Measurements from ENCODE around the gene HK3.

HK3 gene

DNA sequence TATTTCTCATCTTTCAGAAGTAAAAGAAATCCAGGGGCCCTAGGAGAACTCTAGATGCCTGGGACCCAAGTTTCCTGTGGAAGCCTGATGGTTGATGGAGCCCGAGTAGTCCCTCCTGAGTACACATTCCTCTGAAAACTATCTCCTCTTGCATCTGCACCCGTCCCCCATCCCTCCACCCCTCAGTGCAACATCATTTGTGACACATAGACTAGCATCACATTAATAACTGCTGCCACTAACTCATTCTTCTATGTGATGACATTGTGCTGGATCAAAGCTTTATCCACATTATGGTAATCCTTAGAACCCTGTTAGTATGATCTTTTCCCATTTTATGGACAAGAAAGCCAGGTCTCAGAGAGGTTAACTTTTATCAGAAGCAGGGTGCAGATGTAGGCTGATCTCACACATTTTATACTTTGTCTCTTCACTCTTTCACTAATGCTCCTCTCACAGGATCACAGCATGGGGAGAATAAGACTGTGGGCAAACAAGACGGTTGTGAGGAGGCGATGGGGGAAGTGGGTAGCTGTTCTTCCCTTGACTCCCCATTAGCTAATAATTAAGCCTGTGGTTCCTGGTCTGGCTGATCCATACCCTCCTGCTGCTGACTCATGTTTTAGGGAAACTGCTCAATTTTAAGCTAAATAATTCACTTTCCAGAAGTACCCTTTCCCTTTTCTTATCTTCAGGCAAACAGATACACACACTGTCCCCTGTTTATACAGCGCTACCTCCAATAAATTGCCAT lies 3.9 kb upstream of the HK3 start:
- peaks cover 67% of the 10 kb centered on the region for H3K36me3 ChIP-seq (ENCODE audit: control insufficient read depth, insufficient read depth, low read length)
- no peaks in the 10 kb centered on the region; the same call in 1 of the 2 replicates for H3K4me1 ChIP-seq (ENCODE audit: control insufficient read depth, insufficient read depth, low read length)
- H3K4me3 ChIP-seq (ENCODE audit: low read depth, low read length): no peak overlapping the region
- H3K27me3 ChIP-seq (ENCODE audit: control insufficient read depth, insufficient read depth, low read length): no peaks in the 10 kb centered on the region
- H3K9me3 ChIP-seq (ENCODE audit: control insufficient read depth, insufficient read depth, low read length): no peaks in the 10 kb centered on the region
- H3K27ac ChIP-seq (ENCODE audit: low read depth, low read length): no peak overlapping the region
- no peak overlapping the region for H3K9ac ChIP-seq (ENCODE audit: low read depth, low read length)

- Histone ChIP-seq H3K36me3 (ENCODE audit: control insufficient read depth, insufficient read depth, low read length) (peaks cover 59% of the 10 kb centered on the region), H3K9ac (ENCODE audit: low read depth, low read length) (no peak overlapping the region), H3K27me3 (ENCODE audit: control insufficient read depth, insufficient read depth, low read length) (no peaks in the 10 kb centered on the region), H3K4me1 (ENCODE audit: control insufficient read depth, insufficient read depth, low read length) (no peaks in the 10 kb centered on the region; the same call in 1 of the 2 replicates), H3K9me3 (ENCODE audit: control insufficient read depth, insufficient read depth, low read length) (no peaks in the 10 kb centered on the region), H3K4me3 (ENCODE audit: low read depth, low read length) (no peak overlapping the region), H3K27ac (ENCODE audit: low read depth, low read length) (no peak overlapping the region)
Observed at GRCh38 chr5:176902102-176902814, 3.1 kb upstream of the HK3 start.

DNA sequence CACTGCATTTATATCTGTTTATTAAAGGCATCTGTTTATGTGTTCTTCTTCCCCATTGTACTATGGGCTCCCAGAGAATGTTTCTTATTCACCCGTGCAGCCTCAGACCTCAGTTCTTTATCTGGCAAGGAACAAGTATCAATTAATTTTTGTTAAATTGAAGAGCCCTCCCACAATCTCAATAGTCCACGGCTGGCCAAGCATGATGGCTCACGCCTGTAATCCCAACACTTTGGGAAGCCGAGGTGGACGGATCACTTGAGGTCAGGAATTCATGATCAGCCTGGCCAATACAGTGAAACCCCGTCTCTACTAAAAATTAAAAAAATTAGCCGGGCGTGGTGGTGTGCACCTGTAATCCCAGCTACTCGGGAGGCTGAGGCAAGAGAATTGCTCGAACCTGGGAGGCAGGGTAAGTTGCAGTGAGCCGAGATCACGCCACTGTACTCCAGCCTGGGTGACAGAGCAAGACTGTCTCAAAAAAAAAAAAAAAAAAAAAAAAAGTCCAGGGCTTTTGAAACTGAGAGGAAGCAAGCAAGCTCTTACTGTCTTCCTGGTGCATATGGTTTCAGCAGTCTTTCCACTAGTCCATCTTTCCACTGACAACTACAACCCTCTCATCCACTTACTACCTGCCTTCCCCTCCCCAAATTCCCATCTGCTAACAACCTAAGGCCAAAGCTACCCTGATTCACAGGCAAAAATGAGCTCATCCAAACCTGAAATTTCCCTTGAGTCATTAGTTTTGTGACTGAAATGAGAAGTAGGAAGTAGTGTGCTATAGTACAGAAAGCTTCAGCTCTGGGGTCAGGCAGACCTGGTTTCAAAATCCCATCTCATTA lies 2.3 kb upstream of the HK3 start:
- Histone ChIP-seq H3K9ac (ENCODE audit: low read depth, low read length) (no peak overlapping the region), H3K27me3 (ENCODE audit: control insufficient read depth, insufficient read depth, low read length) (no peaks in the 10 kb centered on the region), H3K27ac (ENCODE audit: low read depth, low read length) (no peak overlapping the region), H3K9me3 (ENCODE audit: control insufficient read depth, insufficient read depth, low read length) (no peaks in the 10 kb centered on the region), H3K4me3 (ENCODE audit: low read depth, low read length) (no peak overlapping the region), H3K4me1 (ENCODE audit: control insufficient read depth, insufficient read depth, low read length) (no peaks in the 10 kb centered on the region; the same call in 1 of the 2 replicates), H3K36me3 (ENCODE audit: control insufficient read depth, insufficient read depth, low read length) (peaks cover 51% of the 10 kb centered on the region)

GRCh38 chr5:176900780-176901204 lies 1.6 kb upstream of the HK3 start:
- H3K4me3 ChIP-seq (ENCODE audit: low read depth, low read length): no peak overlapping the region
- peaks cover 44% of the 10 kb centered on the region for H3K36me3 ChIP-seq (ENCODE audit: control insufficient read depth, insufficient read depth, low read length)
- no peak overlapping the region for H3K9ac ChIP-seq (ENCODE audit: low read depth, low read length)
- no peaks in the 10 kb centered on the region for H3K27me3 ChIP-seq (ENCODE audit: control insufficient read depth, insufficient read depth, low read length)
- H3K9me3 ChIP-seq (ENCODE audit: control insufficient read depth, insufficient read depth, low read length): no peaks in the 10 kb centered on the region
- no peak overlapping the region for H3K27ac ChIP-seq (ENCODE audit: low read depth, low read length)
- no peaks in the 10 kb centered on the region; the same call in 1 of the 2 replicates for H3K4me1 ChIP-seq (ENCODE audit: control insufficient read depth, insufficient read depth, low read length)

DNA sequence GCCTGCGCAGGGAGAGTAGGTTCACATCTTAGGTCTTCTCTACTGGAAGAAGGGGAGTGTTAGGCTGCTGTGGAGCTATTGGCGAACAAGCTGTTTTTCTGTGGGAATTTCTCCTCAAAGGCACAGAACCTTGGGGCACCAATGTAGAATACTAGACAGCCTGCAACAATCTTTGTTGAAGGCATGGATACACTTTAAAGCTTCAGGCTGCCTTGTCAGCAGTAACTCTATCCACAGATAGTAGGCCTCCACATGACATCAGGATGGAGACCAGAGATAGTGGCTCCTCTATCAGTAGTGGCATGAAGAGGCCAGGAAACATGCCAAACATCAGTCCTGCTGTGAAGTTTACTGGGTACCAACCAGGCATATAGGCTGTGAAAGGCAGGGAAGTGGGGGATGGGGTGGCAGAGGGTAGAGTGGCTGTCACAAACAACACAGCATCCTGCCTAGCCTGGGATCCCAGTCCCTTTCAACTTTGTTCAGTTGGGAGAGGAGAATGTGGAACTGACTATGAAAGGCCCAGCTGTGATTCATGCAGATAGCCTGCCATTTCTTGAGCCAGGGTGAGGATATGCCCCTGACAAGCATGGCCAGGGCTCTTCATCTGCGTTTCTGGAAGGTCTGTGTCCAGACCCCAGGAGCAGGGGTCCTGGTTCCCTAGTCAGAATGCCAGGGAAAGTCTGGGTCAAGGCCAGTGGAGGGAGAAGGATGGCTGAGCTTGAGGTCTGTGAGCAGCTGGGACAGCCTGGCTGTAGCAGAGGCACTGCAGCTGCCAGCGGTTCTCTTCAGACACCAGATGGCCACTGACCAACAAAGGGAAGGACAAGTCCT lies 1.0 kb upstream of the HK3 start:
- Histone ChIP-seq H3K27ac (ENCODE audit: low read depth, low read length) (no peak overlapping the region), H3K9ac (ENCODE audit: low read depth, low read length) (no peak overlapping the region)

GRCh38 chr5:176897263-176897662 lies 1.9 kb downstream of the HK3 start:
- no peaks in the 10 kb centered on the region for H3K27me3 ChIP-seq (ENCODE audit: control insufficient read depth, insufficient read depth, low read length)
- H3K4me1 ChIP-seq (ENCODE audit: control insufficient read depth, insufficient read depth, low read length): no peaks in the 10 kb centered on the region; the same call in 1 of the 2 replicates

More for the DNA sequence above, 1.0 kb upstream of the HK3 start:
- no peaks in the 10 kb centered on the region for H3K9me3 ChIP-seq (ENCODE audit: control insufficient read depth, insufficient read depth, low read length)
- no peaks in the 10 kb centered on the region; the same call in 1 of the 2 replicates for H3K4me1 ChIP-seq (ENCODE audit: control insufficient read depth, insufficient read depth, low read length)
- H3K4me3 ChIP-seq (ENCODE audit: low read depth, low read length): no peak overlapping the region
- no peaks in the 10 kb centered on the region for H3K27me3 ChIP-seq (ENCODE audit: control insufficient read depth, insufficient read depth, low read length)
- H3K36me3 ChIP-seq (ENCODE audit: control insufficient read depth, insufficient read depth, low read length): peaks cover 38% of the 10 kb centered on the region

DNA sequence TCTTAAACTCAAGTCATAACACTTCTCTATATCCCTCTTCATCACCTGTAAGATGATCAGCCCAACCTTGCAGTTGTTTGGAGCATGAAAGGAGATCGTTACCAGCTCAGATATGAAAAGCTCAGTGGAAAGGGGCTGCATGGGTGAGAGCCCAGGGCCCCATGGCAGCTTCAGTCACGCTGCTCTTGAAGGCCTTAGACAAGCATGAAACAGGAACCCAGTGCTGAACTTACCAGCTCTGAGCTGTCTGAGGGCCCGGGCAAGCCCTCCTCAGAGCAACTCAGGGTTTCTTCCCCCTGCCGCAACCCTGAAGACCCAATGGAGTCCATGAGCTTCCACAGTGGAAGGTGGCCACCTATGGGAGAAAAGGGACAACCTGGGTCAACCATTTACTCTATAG lies 3.3 kb downstream of the HK3 start:
- Histone ChIP-seq H3K27ac (ENCODE audit: low read depth, low read length) (no peak overlapping the region), H3K4me3 (ENCODE audit: low read depth, low read length) (no peak overlapping the region), H3K36me3 (ENCODE audit: control insufficient read depth, insufficient read depth, low read length) (no peaks in the 10 kb centered on the region), H3K9me3 (ENCODE audit: control insufficient read depth, insufficient read depth, low read length) (no peaks in the 10 kb centered on the region), H3K27me3 (ENCODE audit: control insufficient read depth, insufficient read depth, low read length) (no peaks in the 10 kb centered on the region), H3K9ac (ENCODE audit: low read depth, low read length) (no peak overlapping the region), H3K4me1 (ENCODE audit: control insufficient read depth, insufficient read depth, low read length) (no peaks in the 10 kb centered on the region; the same call in 1 of the 2 replicates)

More at GRCh38 chr5:176897263-176897662, 1.9 kb downstream of the HK3 start:
- H3K9me3 ChIP-seq (ENCODE audit: control insufficient read depth, insufficient read depth, low read length): no peaks in the 10 kb centered on the region
- H3K27ac ChIP-seq (ENCODE audit: low read depth, low read length): no peak overlapping the region
- no peak overlapping the region for H3K4me3 ChIP-seq (ENCODE audit: low read depth, low read length)
- H3K9ac ChIP-seq (ENCODE audit: low read depth, low read length): no peak overlapping the region
- H3K36me3 ChIP-seq (ENCODE audit: control insufficient read depth, insufficient read depth, low read length): 0 out of 2 replicates have a peak, but pooled peaks cover 10% of the 10 kb centered on the region

GRCh38 chr5:176894298-176894697 lies 4.8 kb downstream of the HK3 start:
- Histone ChIP-seq H3K27me3 (ENCODE audit: control insufficient read depth, insufficient read depth, low read length) (no peaks in the 10 kb centered on the region), H3K4me1 (ENCODE audit: control insufficient read depth, insufficient read depth, low read length) (no peaks in the 10 kb centered on the region), H3K27ac (ENCODE audit: low read depth, low read length) (no peak overlapping the region), H3K4me3 (ENCODE audit: low read depth, low read length) (no peak overlapping the region), H3K36me3 (ENCODE audit: control insufficient read depth, insufficient read depth, low read length) (no peaks in the 10 kb centered on the region), H3K9me3 (ENCODE audit: control insufficient read depth, insufficient read depth, low read length) (no peaks in the 10 kb centered on the region), H3K9ac (ENCODE audit: low read depth, low read length) (no peak overlapping the region)

DNA sequence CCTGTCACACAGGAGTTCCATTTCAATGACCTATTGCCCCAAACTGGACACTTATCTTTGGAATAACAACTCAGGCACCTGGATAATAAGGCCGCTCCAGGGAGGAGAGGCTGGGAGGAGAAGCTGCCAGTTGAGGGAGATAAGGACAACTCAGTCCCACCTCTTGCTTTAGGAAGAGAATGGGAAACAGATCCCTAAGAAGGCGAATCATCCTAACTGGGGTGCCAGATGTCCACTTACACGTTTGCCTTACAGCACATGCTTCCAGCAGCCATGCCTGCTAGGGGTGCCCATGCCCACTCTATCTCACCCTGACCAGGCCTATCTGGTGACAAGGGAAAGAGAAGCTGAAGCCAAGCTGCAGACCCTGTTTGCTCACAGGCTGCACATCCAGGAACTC lies 6.5 kb downstream of the HK3 start:
- H3K36me3 ChIP-seq (ENCODE audit: control insufficient read depth, insufficient read depth, low read length): no peaks in the 10 kb centered on the region
- H3K27ac ChIP-seq (ENCODE audit: low read depth, low read length): no peak overlapping the region
- H3K4me1 ChIP-seq (ENCODE audit: control insufficient read depth, insufficient read depth, low read length): no peaks in the 10 kb centered on the region
- H3K9me3 ChIP-seq (ENCODE audit: control insufficient read depth, insufficient read depth, low read length): no peaks in the 10 kb centered on the region
- H3K4me3 ChIP-seq (ENCODE audit: low read depth, low read length): no peak overlapping the region
- H3K27me3 ChIP-seq (ENCODE audit: control insufficient read depth, insufficient read depth, low read length): no peaks in the 10 kb centered on the region
- H3K9ac ChIP-seq (ENCODE audit: low read depth, low read length): no peak overlapping the region

GRCh38 chr5:176891331-176891958 lies 7.7 kb downstream of the HK3 start:
- H3K9ac ChIP-seq (ENCODE audit: low read depth, low read length): no peak overlapping the region
- H3K27ac ChIP-seq (ENCODE audit: low read depth, low read length): no peak overlapping the region
- H3K27me3 ChIP-seq (ENCODE audit: control insufficient read depth, insufficient read depth, low read length): no peaks in the 10 kb centered on the region
- H3K9me3 ChIP-seq (ENCODE audit: control insufficient read depth, insufficient read depth, low read length): no peaks in the 10 kb centered on the region
- H3K4me3 ChIP-seq (ENCODE audit: low read depth, low read length): no peak overlapping the region
- H3K36me3 ChIP-seq (ENCODE audit: control insufficient read depth, insufficient read depth, low read length): no peaks in the 10 kb centered on the region
- no peaks in the 10 kb centered on the region for H3K4me1 ChIP-seq (ENCODE audit: control insufficient read depth, insufficient read depth, low read length)
